COLO668 (cell line): ENCODE results near the gene SP140.
"Not testable (repeated sequence)": the region's sequence is repeated elsewhere in the genome, so short reads cannot be mapped to it uniquely, and the experiment has no call there.

ENCODE experiments used
- DNase-seq: peaks from one replicate; lab custom pipeline; 2025; ENCODE audit not compliant: unreplicated experiment; lab: John Stamatoyannopoulos, UW

The SP140 gene

DNA sequence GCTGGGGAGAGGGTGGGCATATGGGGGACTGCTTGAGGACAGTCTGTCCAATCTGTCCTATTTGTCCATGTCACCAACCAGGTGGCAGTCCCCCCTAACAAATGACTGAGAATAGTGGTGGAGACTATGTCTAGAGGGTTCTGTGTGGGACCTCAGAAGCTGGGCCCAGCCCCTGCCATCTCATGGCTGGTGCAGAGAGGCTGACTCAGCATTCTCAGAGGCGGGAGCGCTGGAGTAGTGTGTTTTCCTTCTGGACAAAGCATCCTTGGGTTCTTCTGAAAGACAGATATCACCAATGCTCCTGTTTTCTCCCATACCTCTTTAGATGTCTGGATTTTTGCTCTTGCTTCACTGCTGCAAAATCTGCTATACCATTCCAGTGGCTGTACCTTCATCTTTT lies 57.4 kb downstream of the SP140 start:
- DNase-seq = no peak

GRCh38 chr2:230286048-230286447 lies 60.5 kb downstream of the SP140 start:
- DNase-seq = no peak

- not testable (repeated sequence) for DNase-seq
These were observed 63.8 kb downstream of the SP140 start for GRCh38 chr2:230289311-230289710.

DNA sequence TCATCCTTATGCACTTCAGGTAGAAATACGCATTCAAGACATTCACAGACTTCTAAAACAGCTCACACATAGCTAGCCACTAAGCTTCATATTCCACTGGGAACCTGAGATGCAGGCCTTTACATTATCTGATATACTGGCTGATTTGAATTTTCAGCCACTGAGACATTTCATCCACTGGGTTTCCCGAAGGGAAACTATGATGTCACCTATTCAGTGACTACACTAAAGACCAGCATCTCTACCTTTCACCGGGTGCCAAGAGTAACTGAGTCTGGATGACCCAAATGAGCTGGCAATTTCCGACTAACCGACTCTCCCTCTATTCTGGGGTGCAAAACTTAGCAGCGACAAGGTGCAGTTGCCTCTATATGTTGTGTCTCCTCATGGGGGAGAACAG lies 69.7 kb downstream of the SP140 start:
- DNase-seq = no peak

DNA sequence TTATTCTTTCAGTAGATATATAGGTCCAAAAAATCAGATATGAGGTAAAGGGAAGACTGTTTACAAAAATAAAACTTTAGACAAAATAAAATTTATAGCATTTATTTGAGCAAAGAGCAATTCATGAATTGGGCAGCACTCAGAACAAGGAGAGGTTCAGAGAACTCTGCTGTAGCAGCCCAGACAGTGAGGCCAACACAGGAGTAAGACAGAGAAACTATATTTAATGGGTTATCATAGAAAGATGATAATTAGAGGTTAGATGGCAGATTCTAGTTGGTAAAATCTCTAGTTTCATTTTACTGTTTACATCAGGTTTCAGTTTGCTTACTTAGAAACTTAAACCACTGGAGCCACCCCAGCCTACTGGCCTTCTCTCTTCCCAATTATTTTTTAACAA lies 71.4 kb downstream of the SP140 start:
- no peak for DNase-seq

DNA sequence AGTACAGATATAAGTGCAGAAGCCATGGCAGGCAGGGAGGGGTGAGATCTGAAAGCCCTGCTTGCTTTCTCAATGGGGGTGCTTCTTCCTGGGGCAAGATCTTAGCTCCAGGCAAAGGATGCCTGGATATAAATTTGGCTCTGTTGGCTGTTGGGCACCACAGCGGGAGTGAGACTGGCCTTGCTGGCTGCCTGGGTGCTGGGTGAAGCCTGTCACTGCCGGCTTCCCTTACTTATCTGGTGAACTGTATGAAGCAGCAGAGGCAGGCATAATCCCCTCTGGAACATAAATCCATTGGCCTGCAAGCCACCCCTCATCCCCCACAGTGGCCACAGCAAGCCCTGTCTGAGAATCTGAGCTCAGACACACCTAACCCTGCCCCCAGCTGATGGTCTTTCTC lies 74.1 kb downstream of the SP140 start:
- DNase-seq = no peak

DNA sequence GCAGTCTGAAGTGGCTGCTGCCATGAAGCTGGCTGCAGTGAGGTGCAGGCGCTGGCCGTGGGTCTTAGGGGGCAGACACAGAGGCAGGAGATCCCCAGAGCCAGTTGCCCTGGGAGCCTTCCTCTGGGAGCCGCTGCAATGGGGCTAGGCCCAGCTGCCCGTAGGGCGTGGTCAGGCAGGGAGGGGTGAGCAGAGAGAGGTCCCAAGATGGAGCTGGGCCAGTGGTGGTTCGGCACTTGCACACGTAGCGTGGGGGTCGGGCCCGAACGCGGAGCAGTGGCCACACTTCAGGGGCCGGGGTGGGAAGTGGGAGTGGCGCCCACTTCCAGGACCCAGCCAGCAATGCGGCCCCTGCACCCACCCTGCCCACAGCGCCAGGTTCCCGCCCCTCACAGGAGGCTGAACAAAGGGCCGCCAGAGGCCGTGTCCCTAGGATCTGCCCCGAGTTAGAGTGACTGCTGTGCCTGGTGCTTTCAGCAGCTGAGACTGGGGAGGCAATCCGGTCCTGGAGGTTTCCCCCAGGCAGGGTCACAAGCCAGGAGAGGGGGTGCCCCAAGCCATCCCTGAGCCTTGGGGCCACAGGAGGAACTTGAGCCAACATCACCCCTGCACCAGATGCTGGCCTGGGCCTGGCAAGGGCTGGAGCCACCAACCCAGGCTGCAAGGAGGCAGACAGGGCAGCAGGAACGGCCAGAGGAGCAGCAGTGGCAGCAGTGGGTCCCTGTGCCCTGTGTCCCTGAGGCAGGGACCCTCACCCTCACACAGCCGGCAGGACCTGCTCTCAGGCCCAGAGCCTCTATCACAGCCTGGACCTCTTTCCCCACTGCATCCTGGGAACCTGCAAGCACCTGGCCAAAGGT lies 80.1 kb downstream of the SP140 start:
- DNase-seq = no peak

- no peak for DNase-seq
These were observed 80.9 kb downstream of the SP140 start for GRCh38 chr2:230306474-230306873.

- DNase-seq = no peak
These were observed 81.9 kb downstream of the SP140 start for GRCh38 chr2:230307485-230307884.

DNA sequence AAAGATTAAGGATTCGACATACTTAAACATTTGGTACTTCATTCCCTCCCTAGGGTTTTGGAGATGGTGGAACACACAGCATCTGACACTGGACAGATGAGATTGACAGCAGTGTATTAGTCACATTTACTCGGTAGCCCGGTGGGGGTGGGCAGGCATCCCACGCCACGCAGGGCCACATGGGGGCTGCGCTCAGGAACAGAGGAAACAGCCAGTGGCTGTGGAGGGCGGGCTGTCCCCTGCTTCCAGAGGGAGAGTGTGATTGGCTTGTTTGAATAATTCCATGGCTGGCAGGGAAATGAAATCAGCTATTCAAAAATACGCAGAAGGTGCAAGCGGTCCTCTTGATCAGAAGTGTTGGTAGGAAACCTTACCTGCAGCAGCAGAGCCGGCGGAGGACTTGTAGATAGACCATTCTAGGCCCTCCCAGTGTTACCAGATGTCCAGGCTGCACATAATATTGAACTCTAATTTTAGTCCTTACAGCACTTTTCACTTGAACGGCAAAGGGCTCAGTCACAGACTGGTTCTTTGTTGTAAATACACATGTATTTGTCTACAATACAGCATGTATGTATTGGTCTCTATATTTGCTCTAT lies 83.0 kb downstream of the SP140 start:
- DNase-seq = no peak

- not testable (repeated sequence) for DNase-seq
These were observed 85.3 kb downstream of the SP140 start for GRCh38 chr2:230310792-230311191.

DNA sequence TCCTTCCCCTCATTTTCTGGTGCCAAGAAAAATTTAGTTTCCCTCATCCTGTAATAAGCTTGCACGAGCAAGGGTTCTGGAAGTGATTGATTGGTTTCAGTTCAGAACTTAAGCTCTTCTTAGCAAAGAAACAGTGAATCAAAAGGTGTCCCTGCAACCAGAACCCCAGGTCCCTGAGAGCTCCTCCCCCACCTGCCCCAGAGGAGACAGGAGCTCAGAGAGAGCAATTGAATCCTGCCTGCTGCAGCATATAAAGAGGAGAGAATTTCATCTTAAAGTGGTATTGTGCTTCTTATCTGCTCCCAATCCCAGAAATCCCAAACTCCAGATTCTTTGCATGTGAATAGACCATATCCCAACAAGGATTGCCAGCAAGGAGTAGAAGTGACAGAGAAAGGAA lies 86.1 kb downstream of the SP140 start:
- DNase-seq = not testable (repeated sequence)

DNA sequence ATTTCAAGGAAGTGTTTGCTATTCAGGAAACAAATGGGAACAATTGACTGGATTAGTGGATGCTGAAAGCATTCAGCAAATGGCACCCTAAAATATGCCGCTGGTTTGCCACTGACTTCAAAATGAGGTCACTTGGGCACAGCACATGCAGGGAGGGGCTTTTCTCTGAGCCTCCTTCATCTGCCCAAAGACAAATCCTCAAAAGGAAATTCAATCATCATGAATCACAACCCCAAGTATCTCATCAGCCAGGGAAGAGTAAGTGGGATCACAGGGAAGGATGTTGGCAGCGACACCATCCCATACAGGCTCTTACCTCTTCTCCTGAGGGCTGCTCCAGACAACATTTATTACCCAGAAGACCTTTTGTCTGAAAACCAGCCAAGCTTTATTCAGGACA lies 87.1 kb downstream of the SP140 start:
- DNase-seq = no peak

- DNase-seq = no peak
These were observed 91.8 kb downstream of the SP140 start for GRCh38 chr2:230317366-230317765.

- no peak for DNase-seq
These were observed 92.9 kb downstream of the SP140 start for GRCh38 chr2:230318190-230319121.

- no peak for DNase-seq
These were observed 93.8 kb downstream of the SP140 start for GRCh38 chr2:230319211-230319862.

- DNase-seq = no peak
These were observed 95.5 kb downstream of the SP140 start for GRCh38 chr2:230321031-230321430.

DNA sequence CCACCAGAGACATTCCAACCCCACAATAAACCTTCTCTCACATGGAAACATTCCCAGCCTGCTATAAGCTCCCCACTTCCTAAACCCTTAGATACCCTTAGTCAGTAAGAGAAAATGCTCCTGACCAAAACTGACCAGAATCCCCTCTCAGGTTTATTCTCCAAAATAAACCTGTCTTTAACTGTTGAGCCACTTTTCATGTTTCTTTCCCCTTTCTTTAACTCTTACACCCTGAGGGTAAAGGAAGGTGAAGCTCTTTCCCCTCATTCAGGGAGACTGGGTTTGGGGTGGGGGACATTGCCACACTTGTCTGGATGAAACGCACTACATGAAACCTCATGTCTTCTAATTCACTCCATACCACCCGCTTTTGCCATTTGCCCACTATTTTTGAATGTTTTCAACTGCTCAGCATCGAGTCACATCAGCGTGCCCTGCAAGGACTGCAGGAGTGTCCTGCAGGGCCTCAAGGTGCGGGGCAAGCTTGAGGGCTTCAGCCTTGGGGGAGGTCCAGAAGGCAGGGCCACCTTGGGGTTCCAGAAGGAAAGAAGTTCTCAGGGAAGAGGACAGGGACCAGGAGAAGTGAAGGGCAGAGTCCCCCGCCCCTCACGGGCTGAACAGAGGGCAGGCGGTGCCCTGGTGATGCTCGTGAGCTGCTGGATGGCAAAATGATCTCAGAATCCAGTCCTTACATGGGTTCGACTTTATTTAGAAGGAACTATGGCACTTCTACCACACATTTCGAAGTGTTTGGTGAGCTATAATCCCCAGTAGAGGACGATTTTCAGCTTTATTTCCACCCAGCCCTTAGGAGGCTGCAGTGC lies 97.2 kb downstream of the SP140 start:
- DNase-seq = no peak

DNA sequence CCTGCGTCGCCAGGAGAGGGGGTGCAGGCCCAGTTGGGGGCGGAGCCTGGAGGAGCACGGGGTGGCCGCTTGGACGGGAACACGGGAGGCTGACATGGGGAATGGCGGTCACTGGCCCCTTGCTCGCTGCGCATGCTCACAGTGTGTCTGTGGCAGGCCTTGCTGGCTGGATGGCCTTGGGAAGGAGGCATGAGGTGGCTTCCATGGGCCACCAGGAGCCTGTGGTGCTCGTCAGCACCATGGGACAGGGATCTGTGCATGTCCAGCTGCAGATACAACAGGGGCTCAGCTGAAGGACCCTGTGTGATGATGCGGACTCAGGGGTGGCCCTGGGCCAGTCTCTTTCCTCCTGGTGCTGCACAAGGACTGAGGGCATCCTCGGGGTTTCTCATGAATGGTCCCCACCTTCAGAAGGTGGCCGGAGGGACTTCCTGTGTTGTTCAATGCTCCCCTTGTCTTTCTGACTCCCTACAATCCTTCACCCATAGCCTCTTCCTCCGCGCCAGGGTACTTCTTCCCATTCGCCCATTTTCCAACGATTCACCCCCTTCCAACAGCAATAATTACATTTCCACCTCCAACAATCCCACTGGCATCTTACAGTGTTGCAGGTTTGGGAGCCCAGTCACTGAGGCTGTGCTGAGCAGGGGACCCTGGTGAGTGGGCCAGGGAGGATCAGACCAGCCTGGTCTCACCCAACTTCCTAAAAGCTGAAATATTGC lies 98.0 kb downstream of the SP140 start:
- DNase-seq = no peak

- no peak for DNase-seq
These were observed 99.0 kb downstream of the SP140 start for GRCh38 chr2:230324503-230324902.
